GM18526 (cell line): ENCODE measurements around the gene PALLD.

ENCODE experiments used
- POLR2A ChIP-seq: IDR thresholded peaks from 3 replicates; pipeline ENCODE4 v1.6.1; 2011; ENCODE audit not compliant: insufficient read length; ENCODE audit errors: extremely low read depth

The PALLD gene

DNA sequence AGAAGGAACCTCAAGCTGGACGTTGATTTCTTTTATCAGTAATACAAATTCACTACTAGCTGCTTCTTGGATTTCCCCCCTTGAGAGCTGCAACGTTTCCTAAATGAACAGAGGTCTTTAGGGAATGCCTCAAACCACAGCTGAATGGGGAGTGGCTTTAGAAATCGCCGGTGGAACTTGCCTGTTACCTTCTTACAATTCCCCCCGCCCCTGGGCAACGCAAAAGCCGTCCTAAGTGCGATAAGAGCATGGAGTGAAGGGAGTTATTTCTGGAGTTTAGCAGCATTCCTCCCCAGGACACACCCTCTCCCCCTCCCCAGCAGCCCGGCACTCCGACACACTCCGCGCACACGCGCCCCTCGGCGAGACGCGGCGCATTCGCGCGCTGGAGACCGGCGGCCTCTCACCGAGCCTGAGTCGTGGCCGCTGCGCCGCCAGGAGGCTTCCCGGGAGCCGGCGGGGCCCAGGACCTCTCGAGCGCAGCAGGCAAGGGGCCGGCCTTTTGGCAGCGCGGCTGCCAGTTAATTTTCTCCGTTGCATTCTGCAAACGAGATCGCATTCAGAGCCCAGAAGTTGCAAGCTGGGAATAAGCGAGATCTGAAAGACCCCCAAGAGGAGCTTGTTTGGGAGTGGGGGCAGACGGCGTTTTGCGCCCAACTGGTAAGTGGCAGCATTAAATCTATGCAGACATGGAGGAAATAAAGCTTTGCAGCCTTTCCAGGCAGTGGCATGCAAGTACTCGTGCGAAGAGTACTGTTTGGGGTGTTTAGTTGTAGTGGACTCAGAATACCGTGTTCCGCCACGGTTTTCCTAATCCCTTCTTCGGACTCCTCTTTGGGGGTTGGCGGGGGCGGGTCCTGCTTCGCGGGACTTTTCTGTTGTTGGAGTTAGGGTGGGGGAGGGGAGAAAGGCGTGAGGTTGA, 134.7 kb downstream of the PALLD start:
- TF ChIP-seq POLR2A, result no peak

DNA sequence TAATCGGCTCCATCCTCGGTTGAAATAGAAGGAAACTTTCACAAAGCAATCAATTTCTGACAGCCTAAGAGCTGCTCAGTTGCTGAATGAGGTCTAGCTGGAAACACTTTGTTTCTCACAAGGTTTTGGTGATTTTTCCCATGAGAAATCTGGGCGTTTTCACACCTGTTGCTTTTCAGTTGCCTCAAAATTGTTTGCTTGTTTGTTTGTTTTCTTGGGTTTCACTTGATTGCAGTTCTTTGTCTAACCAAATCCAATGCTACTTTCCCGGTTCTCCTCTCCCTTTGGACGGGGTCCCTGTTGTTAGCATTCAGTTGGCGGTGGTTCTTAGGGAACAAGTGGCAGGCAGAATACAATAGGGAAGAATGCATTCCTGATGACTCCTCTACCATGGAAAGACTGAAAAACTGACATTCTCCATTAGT, 135.5 kb downstream of the PALLD start:
- no peak for TF ChIP-seq POLR2A

DNA sequence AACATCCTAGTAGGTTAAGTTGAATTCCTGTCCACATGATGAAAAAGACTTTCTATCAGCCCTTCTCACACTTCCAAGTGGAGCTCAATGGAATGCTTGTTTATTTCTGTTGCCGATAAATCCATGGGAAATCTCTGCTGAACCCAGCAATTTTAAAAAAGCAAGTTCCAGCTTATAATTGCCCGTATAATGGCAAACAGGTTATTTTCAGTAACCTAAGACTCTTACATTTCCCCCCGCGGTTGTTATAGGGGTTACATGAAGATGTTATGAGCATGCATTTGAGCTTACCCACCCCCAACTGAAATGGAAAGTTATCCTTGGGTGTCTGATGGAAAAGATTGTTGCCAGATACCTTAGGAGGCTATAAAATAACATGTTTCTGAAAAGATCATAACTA, 136.2 kb downstream of the PALLD start:
- TF ChIP-seq POLR2A, result no peak

DNA sequence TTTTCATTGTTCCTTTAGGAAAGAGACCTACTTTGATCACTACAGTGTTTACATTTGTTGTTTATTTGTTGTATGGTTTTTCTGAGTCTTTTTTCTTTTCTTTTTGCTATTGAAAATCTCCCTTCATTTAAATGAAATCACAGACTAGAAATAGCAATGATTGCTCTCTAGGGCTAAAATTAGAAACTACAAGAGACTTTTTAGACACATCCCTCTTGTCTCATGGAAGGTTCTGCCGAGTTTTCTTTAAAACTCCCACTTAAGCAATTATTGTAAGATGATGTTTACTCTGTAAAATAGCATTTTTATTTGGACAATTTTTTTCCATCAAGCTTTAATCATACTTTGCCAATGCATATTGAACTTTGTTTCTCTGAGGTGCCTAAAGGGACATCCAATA, 136.6 kb downstream of the PALLD start:
- no peak for TF ChIP-seq POLR2A

DNA sequence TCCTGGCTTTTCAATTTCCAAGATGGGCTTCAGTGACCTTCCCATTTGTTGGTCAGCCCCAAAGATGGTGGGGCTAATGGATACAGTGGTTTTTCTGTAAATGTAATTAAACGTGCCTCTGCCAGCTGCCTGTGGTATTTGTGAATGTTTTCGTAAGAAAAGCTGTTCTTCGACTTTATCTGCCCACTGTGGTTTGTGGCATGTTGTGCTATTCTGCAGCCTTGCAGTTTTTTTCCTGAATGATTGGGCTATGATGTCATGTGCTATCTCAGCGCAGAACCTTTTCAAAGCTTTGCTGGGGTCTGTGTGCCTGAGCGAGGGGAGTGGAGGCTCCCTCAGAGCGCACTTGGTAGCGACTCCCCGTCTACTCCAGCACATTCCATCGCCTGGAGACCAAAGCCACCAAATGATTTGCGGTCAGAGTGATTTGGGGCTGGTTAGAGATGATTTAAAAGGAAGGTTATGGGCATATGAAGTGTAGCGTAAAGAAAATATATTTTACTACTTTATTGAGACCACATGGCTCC, 137.5 kb downstream of the PALLD start:
- no peak for TF ChIP-seq POLR2A

DNA sequence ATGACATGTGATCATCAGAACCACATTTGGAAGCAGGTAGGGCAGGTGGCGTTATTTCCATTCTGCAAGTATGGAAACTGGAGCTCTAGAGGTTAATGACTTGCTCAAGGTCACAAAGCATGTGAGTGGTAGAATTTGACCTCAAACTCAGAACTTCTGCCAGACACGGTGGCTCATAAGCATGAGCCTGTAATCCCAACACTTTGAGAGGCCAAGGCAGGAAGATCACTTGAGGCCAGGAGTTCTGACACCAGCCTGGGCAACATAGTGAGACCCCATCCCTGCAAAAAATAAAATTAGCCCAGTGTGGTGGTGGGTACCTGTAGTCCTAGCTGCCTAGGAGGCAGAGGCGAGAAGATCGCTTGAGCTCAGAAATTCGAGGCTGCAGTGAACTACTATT, 139.2 kb downstream of the PALLD start:
- no peak for TF ChIP-seq POLR2A

DNA sequence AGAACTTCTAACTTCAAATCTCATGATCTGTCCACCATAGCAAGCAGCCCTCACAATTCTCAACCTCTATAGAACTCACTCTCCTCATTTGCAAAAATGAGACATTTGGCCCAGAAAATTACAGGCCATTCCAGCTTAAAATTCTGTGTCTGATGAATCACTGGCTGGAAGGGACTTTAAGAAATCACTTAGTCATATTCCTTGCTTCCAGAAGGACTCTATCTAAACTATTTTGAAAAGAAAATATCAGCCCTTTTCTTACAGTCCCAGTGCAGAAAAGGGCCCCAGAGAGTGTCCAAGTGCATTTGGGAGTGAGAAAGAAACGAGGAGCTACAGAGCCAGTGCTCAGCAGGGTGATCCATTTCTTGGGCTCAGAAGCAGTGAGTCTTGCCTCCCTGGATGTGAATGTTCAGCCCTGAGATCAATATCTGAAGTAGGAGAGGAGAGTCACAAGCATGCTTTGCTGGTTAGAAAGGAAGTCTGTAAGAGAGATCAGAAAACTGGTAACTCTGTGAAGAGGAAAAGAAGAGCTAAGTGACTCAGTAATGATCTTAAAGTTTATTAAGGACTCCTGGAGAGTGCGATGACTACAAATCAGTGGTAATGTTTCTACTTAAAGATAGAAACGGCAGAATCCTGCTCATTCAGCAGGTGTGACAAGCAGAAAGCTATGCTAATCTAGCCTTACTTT, 139.8 kb downstream of the PALLD start:
- no peak for TF ChIP-seq POLR2A

DNA sequence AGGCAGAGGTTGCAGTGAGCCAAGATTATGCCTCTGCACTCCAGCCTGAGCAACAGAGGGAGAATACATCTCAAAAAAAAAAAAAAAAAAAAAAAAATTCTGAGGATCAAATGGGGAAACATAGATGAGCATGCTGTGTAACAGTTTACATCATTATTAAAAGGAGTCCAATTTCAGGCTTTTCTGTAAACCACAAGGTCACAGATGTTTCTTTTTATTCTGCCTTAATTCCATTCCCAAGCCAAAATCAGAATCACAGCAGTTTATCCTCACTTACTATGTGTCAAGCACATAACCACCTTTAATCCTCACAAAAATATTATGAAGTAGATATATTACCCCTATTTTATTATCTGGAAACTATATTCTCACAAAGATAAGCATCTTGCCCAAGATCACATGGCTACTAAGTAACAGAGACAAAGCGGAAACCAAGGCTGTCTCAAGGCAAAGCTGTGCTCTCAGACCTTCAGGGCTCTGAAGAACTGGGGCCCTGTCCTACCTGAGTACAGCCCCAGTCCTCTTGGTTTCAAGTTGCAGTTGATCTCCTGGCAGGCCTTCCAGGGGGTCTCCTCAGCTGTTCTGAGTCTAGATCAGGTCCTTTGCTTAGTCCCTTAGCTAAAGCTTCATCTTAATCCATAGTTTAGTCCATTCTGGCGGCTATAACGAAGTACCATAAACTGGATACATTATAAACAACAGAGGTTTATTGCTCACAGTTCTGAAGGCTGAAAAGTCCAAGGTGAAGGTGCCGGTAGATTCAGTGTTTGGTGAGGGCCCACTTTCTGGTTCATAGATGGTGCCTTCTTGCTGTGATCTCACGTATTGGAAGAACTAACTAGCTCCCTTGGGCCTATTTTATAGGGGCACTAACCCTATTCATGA, 141.3 kb downstream of the PALLD start:
- TF ChIP-seq POLR2A, result no peak

DNA sequence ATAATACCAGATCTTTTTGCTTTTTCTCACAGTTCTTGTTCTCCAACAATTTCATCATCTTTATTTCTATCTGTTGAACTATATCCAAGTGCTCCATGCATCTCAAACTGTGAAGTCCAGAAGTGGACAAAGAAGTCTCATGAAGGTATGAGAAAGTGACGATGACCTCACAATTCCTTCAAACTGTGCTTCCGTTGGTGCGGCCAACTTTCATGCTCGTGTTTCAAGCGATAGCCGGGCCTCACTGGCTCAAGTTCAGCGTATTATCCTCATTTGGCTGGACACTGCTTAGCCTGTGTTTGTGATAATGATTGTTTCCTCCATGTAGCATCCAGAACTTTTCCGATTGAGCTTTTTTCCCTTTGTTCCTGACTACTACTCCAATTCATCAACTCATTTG, 143.1 kb downstream of the PALLD start:
- TF ChIP-seq POLR2A, result no peak

DNA sequence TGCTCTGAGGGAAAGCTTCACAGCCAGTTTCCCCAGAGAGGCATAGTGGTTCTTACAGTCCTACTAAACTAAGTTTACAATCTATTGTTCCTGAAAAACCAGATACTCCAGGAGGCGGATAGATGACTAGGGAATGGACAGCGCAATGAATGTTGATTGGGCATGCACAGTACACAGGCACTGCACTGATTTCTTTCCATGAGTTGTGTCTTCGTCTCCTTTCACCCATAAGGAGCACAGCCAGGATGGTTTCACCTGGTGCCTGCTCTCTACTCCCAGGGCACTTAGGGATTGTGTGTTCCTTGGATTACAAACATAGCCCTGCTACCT, 144.9 kb downstream of the PALLD start:
- TF ChIP-seq POLR2A, result no peak

DNA sequence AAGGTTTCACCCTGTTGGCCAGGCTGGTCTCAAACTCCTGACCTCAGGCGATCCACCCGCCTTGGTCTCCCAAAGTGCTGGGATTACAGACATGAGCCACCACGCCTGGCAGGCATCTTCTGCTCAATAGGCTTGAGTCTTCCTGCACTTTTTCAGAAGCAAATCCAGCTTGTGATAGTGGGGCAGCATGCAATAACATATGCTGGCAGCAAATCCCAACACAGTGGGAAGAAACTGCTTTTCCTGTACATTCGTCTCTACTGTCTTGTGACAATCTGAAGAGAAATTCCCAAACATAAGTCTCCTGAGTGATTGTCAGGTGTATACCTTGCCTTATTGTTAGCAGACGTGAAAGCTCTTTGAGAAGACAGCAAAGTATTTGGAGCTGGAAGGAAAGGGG, 145.7 kb downstream of the PALLD start:
- TF ChIP-seq POLR2A, result no peak

DNA sequence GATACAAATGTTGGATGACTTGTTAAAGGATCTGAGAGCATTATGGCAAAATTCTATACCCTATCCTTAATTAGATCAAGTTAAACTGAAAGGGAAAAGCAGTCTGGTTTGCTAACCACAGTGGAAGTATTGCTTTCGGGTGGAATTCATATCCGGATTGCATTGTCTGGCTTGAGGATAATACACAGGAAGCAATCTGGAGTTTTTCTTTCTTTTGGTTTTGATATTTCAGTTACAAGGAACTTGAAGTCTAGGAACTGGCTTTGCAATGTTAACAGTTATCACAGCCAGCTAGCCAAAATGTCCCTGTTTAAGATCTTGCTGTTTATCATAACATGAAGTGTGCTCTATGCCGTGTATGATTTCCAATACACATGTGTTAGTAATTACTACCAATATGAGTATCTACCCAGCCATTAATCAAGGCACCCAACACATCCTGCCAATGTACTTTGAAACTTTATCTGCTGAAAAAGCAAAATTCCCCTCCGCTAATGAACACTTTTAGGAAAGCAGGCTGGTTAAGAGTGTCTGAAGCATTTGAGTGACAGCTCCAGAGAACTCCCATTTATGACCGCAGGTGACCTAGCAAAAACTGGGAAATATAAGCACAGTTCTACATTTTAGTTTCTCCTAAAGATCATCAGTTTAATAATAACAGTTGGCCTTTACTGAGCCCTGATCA, 146.4 kb downstream of the PALLD start:
- no peak for TF ChIP-seq POLR2A

DNA sequence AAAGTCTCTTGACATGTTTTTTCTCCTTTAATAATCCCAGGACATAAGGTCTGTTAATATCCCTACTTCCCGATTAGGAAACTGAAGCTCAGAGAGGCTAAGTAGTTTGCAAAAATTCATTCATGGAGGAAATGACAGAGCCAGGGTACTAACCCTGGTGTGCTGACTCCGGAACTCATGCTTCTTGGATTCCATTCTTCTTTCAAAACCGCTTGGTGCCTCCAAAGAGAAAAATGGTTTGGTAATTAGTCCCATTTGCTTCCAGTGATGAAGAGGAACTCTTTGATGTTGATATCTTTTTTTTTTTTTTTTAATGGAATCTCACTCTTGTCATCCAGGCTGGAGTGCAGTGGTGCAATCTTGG, 146.9 kb downstream of the PALLD start:
- TF ChIP-seq POLR2A, result no peak

DNA sequence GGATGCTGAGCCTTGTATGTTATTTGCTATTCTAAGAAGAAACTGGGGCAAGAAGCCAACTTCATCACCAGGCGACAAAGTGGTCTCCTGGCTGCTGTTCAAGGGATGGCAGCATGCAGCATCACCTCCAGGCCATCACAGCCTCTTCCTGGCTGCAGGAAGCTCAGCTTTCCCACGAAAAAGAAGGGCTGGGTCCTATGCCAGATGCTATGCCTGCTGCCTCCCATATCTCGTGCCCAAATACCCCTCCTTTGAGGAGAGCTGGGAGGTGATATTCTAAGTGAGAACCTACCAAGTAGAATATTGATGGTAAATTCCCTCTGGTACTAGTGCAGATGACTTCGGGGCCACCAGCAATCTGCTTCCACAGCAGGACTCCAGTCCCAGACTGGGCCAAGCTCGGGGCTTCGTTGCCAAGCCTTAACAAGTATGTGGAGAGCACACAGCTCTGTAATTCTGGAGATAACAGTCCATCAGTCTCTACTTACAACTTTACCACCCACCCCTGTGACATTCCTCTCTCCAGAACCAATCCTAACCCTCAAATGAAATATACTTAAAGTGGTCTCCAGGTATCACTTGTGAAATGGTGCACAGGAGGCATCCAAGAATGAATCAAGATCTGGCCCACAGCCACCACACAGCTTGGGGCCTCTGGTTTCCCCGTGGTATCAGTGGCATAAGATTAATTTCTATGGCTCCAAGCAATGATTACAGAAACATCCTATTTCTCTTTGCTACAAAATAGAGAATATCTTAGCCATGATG, 149.3 kb downstream of the PALLD start:
- TF ChIP-seq POLR2A, result no peak
